ENCODE data around the gene ST6GALNAC2. TPM values are rescaled to one million over a fixed set of nuclear protein-coding genes. Genes with fewer than 3 reads are reported as not detected.
A peak's percentile ranks its signal among the peaks of the same experiment; 100 is the strongest.

Gene ST6GALNAC2
- total and polyA plus RNA-seq, 10 of the 15 experiments (the other 5 are each of a cell fraction or from before 2014, with no cell fraction given): 0.08 to 0.41 (median 0.23) TPM; not detected in 6

GRCh38 chr17:76557368-76558197 is 28.1 kb downstream of the ST6GALNAC2 start (continued):
- peak; percentile 86; the same call in 2 of the 3 replicates for TF ChIP-seq POU2F2 (IDR thresholded peaks at IDR 0.05; ENCODE audit: borderline replicate concordance, low read depth, low read length)
- TF ChIP-seq CBX3 (IDR thresholded peaks at IDR 0.05; ENCODE audit: borderline replicate concordance, low read depth): no peak
- peak in 1 of 2 experiments; percentile 12; a peak in 1 of 4 replicates for TF ChIP-seq BHLHE40 (IDR thresholded peaks at IDR 0.05; ENCODE audit: borderline replicate concordance in 1 of 2, low read depth in 2 of 2, low read length in 1 of 2)
- no peak for TF ChIP-seq ZBTB11 (CRISPR knock-in tag; IDR thresholded peaks at IDR 0.05)
- peak; percentile 35; the same call in 1 of the 2 replicates for TF ChIP-seq RUNX3 (IDR thresholded peaks at IDR 0.05; ENCODE audit: low read length)
- TF ChIP-seq NKRF (conservative IDR thresholded peaks at IDR 0.05): peak; percentile 83
- peak; percentile 53; the same call in 1 of the 2 replicates for TF ChIP-seq SMARCA5 (IDR thresholded peaks at IDR 0.05)
- TF ChIP-seq CREB1 (IDR thresholded peaks at IDR 0.05; ENCODE audit: low read depth): peak; percentile 75
- peak; percentile 46 for TF ChIP-seq KLF5 (IDR thresholded peaks at IDR 0.05; ENCODE audit: partially characterized antibody)
- peak; percentile 85; the same call in 1 of the 2 replicates for TF ChIP-seq CREM (IDR thresholded peaks at IDR 0.05; ENCODE audit: low read depth)
- peak; percentile 96; the same call in 1 of the 2 replicates for TF ChIP-seq PML (IDR thresholded peaks at IDR 0.05; ENCODE audit: low read length)
- TF ChIP-seq YY1 (IDR thresholded peaks at IDR 0.05; ENCODE audit: low read depth, low read length): peak; percentile 94
- peak; percentile 97 for TF ChIP-seq SIX5 (IDR thresholded peaks at IDR 0.05; ENCODE audit: low read depth, low read length, severe bottlenecking)
- peak; percentile 65 for TF ChIP-seq RELA (IDR thresholded peaks at IDR 0.05; ENCODE audit: borderline replicate concordance, partially characterized antibody)
- 0 out of 3 replicates have a peak, but pooled peaks of 1 of the 2 experiments have one; percentile 43 for TF ChIP-seq EGR1 (IDR thresholded peaks at IDR 0.05; ENCODE audit: borderline replicate concordance in 1 of 2, low read depth in 2 of 2, low read length in 2 of 2)
- peak; percentile 93 for TF ChIP-seq SMAD5 (IDR thresholded peaks at IDR 0.05; ENCODE audit: low read depth)
- TF ChIP-seq RAD51 (IDR thresholded peaks at IDR 0.05): 0 out of 2 replicates have a peak, but pooled peaks have one; percentile 17
- TF ChIP-seq LARP7 (IDR thresholded peaks at IDR 0.05): 0 out of 2 replicates have a peak, but pooled peaks have one; percentile 59
- TF ChIP-seq JUND (IDR thresholded peaks at IDR 0.05; ENCODE audit: low read depth, low read length): no peak
- TF ChIP-seq PBX3 (IDR thresholded peaks at IDR 0.05; ENCODE audit: insufficient replicate concordance, low read depth, low read length): no peak
- TF ChIP-seq DPF2 (IDR thresholded peaks at IDR 0.05): 0 out of 2 replicates have a peak, but pooled peaks have one; percentile 12
- TF ChIP-seq POLR2AphosphoS5 (IDR thresholded peaks at IDR 0.05; ENCODE audit: low read length): peak; percentile 99
- TF ChIP-seq PKNOX1 (IDR thresholded peaks at IDR 0.05): peak; percentile 60; the same call in 1 of the 2 replicates

Data from GM12878 (cell line).